H54 (cell line): ENCODE results near the gene AGRP.

Experiments used
- DNase-seq: peaks from one replicate; pipeline ENCODE4 v3.0.0; 2011; ENCODE audit warnings: low spot score, mixed read lengths; ENCODE audit not compliant: insufficient read length
- FAIRE-seq: peaks from 3 replicates; lab custom pipeline; 2011; peaks lifted over from hg19 to GRCh38; lab: Jason Lieb, UNC
- POLR2A ChIP-seq: IDR thresholded peaks from 2 replicates; pipeline ENCODE4 v1.6.1; 2011; ENCODE audit warnings: low read depth, mild to moderate bottlenecking, low read length

The AGRP gene

DNA sequence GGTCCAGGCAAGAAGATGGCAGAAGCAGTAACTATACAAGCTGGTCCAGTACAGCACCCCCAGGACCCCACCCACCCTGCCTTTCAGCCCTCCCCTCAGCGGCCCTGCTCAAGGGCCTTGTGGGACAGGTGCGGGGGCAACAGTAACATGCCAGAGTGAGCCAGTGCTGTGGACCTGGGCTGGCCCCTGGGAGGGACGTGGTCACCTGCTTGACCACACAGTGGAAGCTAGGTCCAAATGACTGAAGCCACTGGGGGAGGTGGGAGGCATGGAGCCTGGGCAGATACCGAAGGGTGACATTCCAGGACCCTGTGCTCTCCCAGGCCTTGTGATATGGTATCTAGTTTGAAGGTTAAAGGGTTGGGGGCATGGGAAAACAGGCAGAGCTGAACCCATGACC is 19.7 kb downstream of the AGRP start:
- no peak for FAIRE-seq
- TF ChIP-seq POLR2A = no peak
- no peak for DNase-seq

- no peak for TF ChIP-seq POLR2A
- FAIRE-seq (no peak), DNase-seq (no peak)
Observed at GRCh38 chr16:67463059-67463458, 20.3 kb downstream of the AGRP start.

- FAIRE-seq = no peak
- DNase-seq = no peak
- no peak for TF ChIP-seq POLR2A
Observed at GRCh38 chr16:67462279-67462655, 21.1 kb downstream of the AGRP start.

DNA sequence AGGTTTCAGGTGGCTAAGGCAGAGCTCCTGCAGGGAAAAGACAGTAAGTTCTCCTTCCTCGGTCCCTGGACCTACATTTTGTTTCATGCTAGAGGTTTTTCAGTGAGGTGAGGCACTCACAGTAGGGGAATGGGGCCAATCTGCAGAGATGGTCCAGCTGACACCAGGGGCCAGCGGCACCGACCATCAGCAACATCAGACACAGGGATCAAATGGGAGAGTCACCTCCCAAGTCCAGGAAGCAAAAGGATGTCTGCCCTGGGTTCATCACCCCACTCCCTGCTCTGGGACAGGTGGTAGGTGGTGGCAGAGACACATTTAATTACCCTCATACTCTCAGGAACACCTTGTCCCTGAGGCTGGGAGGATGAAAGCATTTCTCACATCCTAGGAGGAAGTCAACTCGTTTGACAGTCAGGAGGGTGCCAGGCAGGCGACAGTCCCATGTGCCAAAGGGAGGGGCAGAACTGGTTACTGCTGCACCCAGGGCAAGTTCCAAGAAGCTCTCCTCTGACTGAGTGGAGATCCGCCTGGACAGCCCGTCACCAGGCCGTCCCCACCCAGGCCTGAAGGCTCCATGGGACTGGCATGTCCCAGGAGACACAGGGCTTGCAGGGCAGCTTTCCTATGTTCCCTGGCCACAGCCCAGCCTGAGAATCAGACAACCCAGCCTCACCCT is 21.6 kb downstream of the AGRP start:
- FAIRE-seq = no peak
- no peak for TF ChIP-seq POLR2A
- DNase-seq = no peak

DNA sequence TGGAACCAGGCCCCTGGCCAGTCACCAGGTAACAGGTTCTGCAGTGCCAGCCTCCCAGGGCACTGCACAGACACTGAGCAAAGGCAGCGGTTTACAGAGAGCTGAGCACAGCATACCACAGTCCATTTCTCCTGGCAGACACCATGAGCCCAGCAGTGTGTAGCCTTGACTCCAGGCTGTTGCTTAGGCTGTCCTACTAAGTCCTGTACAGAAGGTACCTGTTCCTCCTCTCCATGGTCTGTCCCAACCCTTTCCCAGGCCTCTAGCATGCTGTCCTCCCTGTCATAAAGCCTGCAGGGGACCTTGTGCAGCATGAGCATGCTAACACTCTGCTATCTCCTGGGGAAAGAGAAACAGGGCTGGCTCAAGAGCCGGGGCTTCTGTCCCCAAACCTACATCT is 22.4 kb downstream of the AGRP start:
- no peak for FAIRE-seq

DNA sequence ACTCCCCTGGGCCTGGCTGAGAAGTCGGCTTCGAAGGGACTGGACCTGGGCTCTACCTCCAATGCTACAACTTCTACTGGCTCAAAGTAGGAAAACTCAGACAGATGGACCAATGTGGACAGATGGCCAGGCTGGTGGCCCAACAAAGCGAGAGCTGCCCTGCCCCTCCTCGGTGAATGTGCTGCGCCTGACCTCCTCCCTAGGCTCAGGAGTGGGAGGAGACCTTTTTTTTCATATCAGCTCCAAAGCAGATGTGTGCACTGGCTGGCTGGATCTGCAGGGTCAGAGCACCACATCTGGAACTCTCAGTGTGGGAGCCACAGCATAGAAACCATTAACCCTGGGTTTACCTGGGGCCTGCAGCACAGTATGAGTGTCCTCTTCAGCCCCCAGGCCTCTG is 23.2 kb downstream of the AGRP start:
- no peak for TF ChIP-seq POLR2A
- no peak for DNase-seq
- FAIRE-seq = no peak

More for the DNA sequence above, 22.4 kb downstream of the AGRP start:
- TF ChIP-seq POLR2A = no peak
- DNase-seq = no peak

- FAIRE-seq (no peak), DNase-seq (no peak)
- no peak for TF ChIP-seq POLR2A
Observed at GRCh38 chr16:67459861-67460150, 23.5 kb downstream of the AGRP start.

DNA sequence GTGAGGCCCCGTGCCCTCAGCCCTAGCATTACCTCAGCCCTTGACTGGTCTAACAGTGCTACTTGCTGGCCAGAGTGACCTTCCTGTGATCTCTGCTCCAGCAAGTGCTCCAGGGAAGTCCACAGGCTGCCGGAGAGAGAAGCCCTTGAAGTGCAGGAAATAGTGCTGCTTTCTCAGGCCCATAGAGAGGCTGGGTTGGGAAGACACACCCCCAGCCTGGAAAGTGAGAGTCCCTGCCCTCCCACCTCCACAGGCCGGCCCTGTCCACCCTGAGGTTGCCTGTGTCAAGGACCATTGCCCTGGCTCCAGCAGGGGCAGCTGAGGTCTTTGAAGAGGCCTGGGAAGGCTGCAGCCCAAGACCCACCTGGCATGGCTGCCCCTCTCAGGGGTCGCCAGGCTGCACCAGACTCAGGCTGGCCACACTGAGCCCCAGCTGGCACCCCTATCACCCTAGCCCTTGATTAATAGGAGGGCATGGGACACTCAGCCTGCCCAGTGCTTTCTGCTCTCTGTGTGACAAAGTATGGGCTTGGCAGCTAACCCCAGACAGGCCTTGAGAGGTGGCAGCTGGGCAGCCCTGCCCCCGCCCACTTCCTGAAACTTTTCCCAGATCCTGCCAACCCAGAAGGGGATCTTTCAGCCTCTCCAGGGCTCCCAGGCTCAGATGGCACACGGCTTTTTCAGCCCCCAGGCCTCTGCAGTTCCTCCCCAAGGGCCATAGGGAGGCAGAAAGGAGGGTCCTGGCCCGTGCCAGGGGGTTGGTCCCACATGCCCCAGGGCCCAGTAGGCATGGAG is 24.1 kb downstream of the AGRP start:
- no peak for TF ChIP-seq POLR2A
- no peak for FAIRE-seq
- no peak for DNase-seq

- DNase-seq (no peak), FAIRE-seq (no peak)
- no peak for TF ChIP-seq POLR2A
Observed at GRCh38 chr16:67458121-67458641, 25.2 kb downstream of the AGRP start.

DNA sequence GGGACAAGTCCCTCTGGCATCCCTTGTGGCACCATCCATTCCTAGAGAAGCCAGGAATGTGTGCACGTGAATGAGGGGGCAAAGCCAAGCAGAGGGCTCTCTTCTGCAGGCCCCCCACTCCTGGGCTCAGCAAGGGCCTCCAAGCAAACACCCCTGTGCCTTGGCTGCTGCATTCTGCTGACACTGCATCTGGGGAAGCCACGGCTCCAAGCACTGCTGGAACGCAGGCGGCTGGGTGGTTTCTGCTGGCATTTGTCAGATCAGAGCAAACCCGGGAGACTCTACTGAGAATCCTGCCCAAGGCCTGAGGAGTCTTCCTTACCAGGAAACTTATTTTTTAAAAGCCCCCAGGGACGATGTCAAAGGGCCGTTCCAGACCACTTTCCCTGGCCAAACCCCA is 25.7 kb downstream of the AGRP start:
- TF ChIP-seq POLR2A = no peak
- FAIRE-seq (no peak), DNase-seq (no peak)

DNA sequence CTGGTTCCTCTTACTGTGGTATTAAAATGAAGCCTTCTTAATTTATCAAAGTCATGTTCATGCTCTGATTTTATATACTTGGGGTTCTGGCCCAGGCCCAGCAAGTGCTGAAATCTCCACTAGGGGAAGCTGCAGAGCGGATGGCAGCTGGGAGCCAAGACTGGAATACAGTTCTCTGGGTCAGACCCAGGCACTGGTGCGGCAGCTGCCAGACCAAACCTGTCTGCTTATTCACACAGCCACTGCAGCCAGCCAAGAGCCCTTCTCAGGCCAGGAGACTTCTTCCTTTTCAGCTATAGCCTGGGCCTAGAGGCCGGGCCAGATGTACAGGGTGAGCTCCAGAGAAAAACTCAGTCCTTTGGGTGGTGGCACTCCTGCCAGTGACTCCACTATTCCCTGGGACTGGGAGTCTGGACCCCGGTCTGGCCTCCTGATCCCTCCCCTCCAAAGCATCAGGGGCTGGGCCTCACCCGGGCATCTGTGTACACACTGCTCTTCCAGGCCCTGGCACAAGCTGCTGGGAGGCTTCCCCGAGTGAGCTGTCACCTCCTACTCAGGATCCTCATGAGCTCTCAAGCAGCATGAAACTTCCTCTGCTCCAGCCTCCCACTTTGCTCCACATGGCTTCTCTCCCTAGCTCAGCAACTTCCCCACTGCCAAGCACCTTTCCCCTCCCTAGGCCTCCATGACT is 26.8 kb downstream of the AGRP start:
- DNase-seq (no peak), FAIRE-seq (no peak)
- no peak for TF ChIP-seq POLR2A

GRCh38 chr16:67454852-67455251 is 28.5 kb downstream of the AGRP start:
- DNase-seq = no peak
- no peak for TF ChIP-seq POLR2A
- FAIRE-seq = no peak

GRCh38 chr16:67454104-67454503 is 29.2 kb downstream of the AGRP start:
- TF ChIP-seq POLR2A = no peak
- no peak for FAIRE-seq
- DNase-seq = no peak

DNA sequence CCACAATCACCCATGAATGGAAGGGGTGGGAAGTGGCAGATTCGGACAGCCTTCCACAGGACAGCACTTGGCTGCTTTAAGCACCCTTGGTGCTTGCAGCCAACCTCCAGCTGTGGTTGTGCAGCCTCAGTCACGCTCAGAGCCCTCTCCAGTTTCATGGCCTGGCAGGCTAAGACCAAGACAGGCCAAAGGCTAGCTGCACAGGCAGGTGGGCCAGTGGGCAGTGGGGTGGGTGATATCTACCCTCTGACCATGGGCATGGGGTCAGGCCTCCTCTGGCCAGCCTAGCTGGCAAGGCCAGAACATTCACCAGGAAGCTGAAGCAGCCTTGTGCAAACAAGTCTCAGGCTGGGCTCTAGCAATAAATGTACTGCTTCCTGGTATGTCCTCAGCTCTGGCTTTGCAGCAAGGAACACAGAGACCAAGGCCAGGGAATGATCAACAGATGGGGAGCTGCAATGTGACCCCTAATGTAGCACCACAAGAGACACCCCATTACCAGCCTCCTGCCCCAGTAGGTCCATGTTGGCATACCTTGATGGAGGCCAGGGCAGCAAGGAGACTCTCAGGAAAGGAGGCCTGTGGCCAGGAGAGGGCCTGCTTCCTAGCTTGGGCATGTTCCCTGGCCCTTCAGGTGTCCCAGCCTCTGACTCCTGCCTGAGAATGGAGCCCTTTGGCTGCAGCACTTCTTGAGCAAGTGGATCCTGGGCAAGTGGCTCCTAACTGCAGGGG is 31.5 kb downstream of the AGRP start:
- DNase-seq (no peak), FAIRE-seq (no peak)
- TF ChIP-seq POLR2A = no peak
